ENCODE results near the gene B3GNT7. TPM values are rescaled to one million over a fixed set of nuclear protein-coding genes. Genes with fewer than 3 reads are reported as not detected.

Gene B3GNT7
- total RNA-seq, 2 experiments from 2014 or later = 0.38 to 0.89 TPM

- ChIA-PET CTCF (no interaction called here), POLR2A (no interaction called here)
- Histone ChIP-seq H3K9me3 (ENCODE audit: control insufficient read depth in 1 of 2, insufficient read depth in 1 of 2, low read length in 2 of 2) (peaks cover 0 to 23% of the 10 kb centered on the region in 2 experiments), H3K27ac (ENCODE audit: low read depth in 1 of 2, low read length in 2 of 2) (no peak overlapping the region), H3K4me1 (ENCODE audit: insufficient read depth, low read length) (no peaks in the 10 kb centered on the region), H3K4me3 (ENCODE audit: low read length) (no peak overlapping the region), H3K27me3 (ENCODE audit: control insufficient read depth in 1 of 2, insufficient read depth in 2 of 2, low read length in 2 of 2) (no peaks in the 10 kb centered on the region), H3K36me3 (ENCODE audit: insufficient read depth, low read length) (no peaks in the 10 kb centered on the region)
- Mint-ChIP-seq H3K36me3 (ENCODE audit: low read depth) (no peaks in the 10 kb centered on the region), H3K9me3 (no peaks in the 10 kb centered on the region), H3K4me3 (no peak overlapping the region), H3K27ac (no peak overlapping the region), H3K4me1 (ENCODE audit: low read depth) (no peaks in the 10 kb centered on the region), H3K27me3 (peaks cover 5% of the 10 kb centered on the region)
- intact Hi-C loops (cut with DNase I, micrococcal nuclease) = no loop called here
- no peak for DNase-seq
- TF ChIP-seq CTCF (IDR thresholded peaks at IDR 0.05) = no peak
- no peak for ATAC-seq (ENCODE audit: poor library complexity)
Measured at GRCh38 chr2:231379266-231380215, 16.0 kb upstream of the B3GNT7 start.

GRCh38 chr2:231380307-231380706 is 15.2 kb upstream of the B3GNT7 start:
- ATAC-seq (ENCODE audit: poor library complexity) (no peak), DNase-seq (no peak)
- intact Hi-C loops (cut with DNase I, micrococcal nuclease) = no loop called here
- ChIA-PET POLR2A (no interaction called here), CTCF (no interaction called here)
- Mint-ChIP-seq H3K9me3 (peaks cover 7% of the 10 kb centered on the region), H3K4me1 (ENCODE audit: low read depth) (no peaks in the 10 kb centered on the region), H3K4me3 (no peak overlapping the region), H3K36me3 (ENCODE audit: low read depth) (no peaks in the 10 kb centered on the region), H3K27me3 (peaks cover 5% of the 10 kb centered on the region), H3K27ac (no peak overlapping the region)
- Histone ChIP-seq H3K4me3 (ENCODE audit: low read length) (no peak overlapping the region), H3K27ac (ENCODE audit: low read depth in 1 of 2, low read length in 2 of 2) (no peak overlapping the region), H3K27me3 (ENCODE audit: control insufficient read depth in 1 of 2, insufficient read depth in 2 of 2, low read length in 2 of 2) (no peaks in the 10 kb centered on the region), H3K36me3 (ENCODE audit: insufficient read depth, low read length) (no peaks in the 10 kb centered on the region), H3K9me3 (ENCODE audit: control insufficient read depth in 1 of 2, insufficient read depth in 1 of 2, low read length in 2 of 2) (peaks cover 3 to 27% of the 10 kb centered on the region in 2 experiments), H3K4me1 (ENCODE audit: insufficient read depth, low read length) (no peaks in the 10 kb centered on the region)
- no peak for TF ChIP-seq CTCF (IDR thresholded peaks at IDR 0.05)

GRCh38 chr2:231380991-231381847 is 14.3 kb upstream of the B3GNT7 start:
- ChIA-PET CTCF (no interaction called here), POLR2A (no interaction called here)
- intact Hi-C loops (cut with DNase I, micrococcal nuclease) = no loop called here
- Mint-ChIP-seq H3K27me3 (peaks cover 5% of the 10 kb centered on the region), H3K9me3 (peaks cover 7% of the 10 kb centered on the region), H3K4me3 (no peak overlapping the region), H3K4me1 (ENCODE audit: low read depth) (no peaks in the 10 kb centered on the region), H3K27ac (no peak overlapping the region), H3K36me3 (ENCODE audit: low read depth) (no peaks in the 10 kb centered on the region)
- no peak for TF ChIP-seq CTCF (IDR thresholded peaks at IDR 0.05)
- DNase-seq (no peak), ATAC-seq (ENCODE audit: poor library complexity) (no peak)
- Histone ChIP-seq H3K36me3 (ENCODE audit: insufficient read depth, low read length) (no peaks in the 10 kb centered on the region), H3K9me3 (ENCODE audit: control insufficient read depth in 1 of 2, insufficient read depth in 1 of 2, low read length in 2 of 2) (peaks cover 3 to 31% of the 10 kb centered on the region in 2 experiments), H3K4me1 (ENCODE audit: insufficient read depth, low read length) (no peaks in the 10 kb centered on the region), H3K27me3 (ENCODE audit: control insufficient read depth in 1 of 2, insufficient read depth in 2 of 2, low read length in 2 of 2) (no peaks in the 10 kb centered on the region), H3K27ac (ENCODE audit: low read depth in 1 of 2, low read length in 2 of 2) (no peak overlapping the region), H3K4me3 (ENCODE audit: low read length) (no peak overlapping the region)

All from CD4-positive, alpha-beta T cell (primary cell).